ENCODE measurements around the gene USP43.

GRCh38 chr17:9769036-9769695 lies 123.8 kb downstream of the USP43 start:
- TF ChIP-seq CTCF (IDR thresholded peaks at IDR 0.05; ENCODE audit: low read depth, low read length) (no peak), EZH2phosphoT487 (IDR thresholded peaks at IDR 0.05; ENCODE audit: low read depth) (no peak)

Measured in OCI-LY3 (cell line).